Sciatic nerve (tissue), 2 donors: ENCODE measurements around the gene C6orf163. TPM values are rescaled to one million over a fixed set of nuclear protein-coding genes. Genes with fewer than 3 reads are reported as not detected.

Experiments
- ATAC-seq: fragments of 200-7000 bp; cut with Tn5 transposase; one replicate; pipeline ENCODE4 v1.9.1; 2020; ENCODE audit warnings: mild to moderate bottlenecking, moderate library complexity
- DNase-seq: peaks from one replicate; pipeline ENCODE4 v3.0.0-alpha.2; 2020; ENCODE audit warnings: low spot score
- intact Hi-C: fragments of 100-400 bp; cut with DNase I; formaldehyde crosslinking; loops from one replicate; pipeline ENCODE4 v1.14.2; 2022
- total RNA-seq: library from RNA; stranded (reverse); fragmentation: NEBNext Ultra II Directional; extraction: Animal tissue kit (Norgen Biotek cat#: 25700); gene quantifications from one replicate; pipeline ENCODE4 v1.2.1, GENCODE V29; 2021
- donor health status: DM: no; HTN: no; CAD: no.
- donor health status: DM: no; HTN: no; CAD: no.

The C6orf163 gene
- total RNA-seq, 1 donor from 2014 or later = 4.7 TPM

DNA sequence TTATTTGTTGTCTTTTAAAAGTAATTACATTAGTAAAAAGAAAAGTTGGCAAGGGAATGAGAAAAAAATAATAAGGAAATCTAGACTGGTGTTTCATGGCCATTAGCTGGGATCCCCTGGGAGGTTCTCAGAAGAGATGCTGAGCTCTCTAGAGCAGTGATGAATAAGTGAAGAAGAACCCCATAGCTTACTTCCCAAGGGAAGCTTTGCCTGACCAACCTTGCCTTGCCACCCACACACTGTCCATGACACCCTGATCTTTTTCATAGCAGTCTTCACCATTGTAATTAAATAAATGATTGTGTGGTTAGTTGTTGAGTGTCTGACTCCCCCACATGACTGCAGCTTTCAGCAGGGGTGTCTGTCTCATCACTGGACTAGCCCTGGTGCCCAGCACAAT, 5.9 kb downstream of the C6orf163 start:
- intact Hi-C loops = loop anchor here (10.0 kb wide), 1 partner anchor 396 kb away; no protein-coding TSS in a partner anchor
- DNase-seq = no peak
- ATAC-seq = no peak

- intact Hi-C loops = loop anchor here (10.0 kb wide), 1 partner anchor 397 kb away; no protein-coding TSS in a partner anchor
- ATAC-seq (no peak), DNase-seq (no peak)
Measured at GRCh38 chr6:87351583-87351982, 7.0 kb downstream of the C6orf163 start.

- ATAC-seq (no peak), DNase-seq (no peak)
- intact Hi-C loops = loop anchor here (10.0 kb wide), 1 partner anchor 401 kb away; no protein-coding TSS in a partner anchor
Measured at GRCh38 chr6:87356181-87356580, 11.6 kb downstream of the C6orf163 start.

DNA sequence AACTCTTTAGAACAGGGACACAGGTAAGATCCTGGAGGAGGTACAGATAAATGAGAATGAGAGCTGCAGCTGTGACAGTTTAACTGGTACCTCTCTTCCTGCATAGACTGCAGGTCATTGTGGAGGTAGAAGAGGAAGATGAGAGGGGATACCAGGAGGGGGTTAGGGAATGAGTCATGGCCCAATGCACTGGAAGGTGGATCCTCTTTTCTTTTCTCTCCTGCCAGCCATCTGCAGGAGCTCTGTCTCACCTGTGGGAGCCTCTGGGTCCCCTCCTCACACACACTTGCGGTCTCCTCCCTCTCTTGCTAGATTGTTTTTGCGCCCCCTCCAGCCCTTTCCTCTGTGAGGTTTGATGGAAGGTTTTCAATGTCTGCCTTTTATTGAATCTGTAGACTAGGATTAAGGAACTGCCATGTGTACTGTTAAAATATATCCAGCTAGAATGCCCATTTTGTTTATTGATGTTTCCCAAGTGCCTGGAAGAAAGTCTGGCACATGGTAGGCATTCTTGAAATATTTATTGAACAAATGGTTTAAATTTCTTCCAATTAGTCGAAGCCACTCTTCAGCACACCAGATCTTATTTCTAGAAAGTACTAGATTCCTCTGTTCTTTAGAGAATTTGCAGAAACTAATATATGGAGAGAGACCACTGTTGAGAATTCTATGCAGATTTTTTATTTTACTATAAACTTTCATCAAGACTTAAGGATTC, 13.0 kb downstream of the C6orf163 start:
- ATAC-seq (no peak), DNase-seq (no peak)
- intact Hi-C loops = loop anchor here (10.0 kb wide), 1 partner anchor 403 kb away; no protein-coding TSS in a partner anchor

- intact Hi-C loops = no loop called here
- no peak for DNase-seq
- no peak for ATAC-seq
Measured at GRCh38 chr6:87364602-87365252, 20.1 kb downstream of the C6orf163 start.

DNA sequence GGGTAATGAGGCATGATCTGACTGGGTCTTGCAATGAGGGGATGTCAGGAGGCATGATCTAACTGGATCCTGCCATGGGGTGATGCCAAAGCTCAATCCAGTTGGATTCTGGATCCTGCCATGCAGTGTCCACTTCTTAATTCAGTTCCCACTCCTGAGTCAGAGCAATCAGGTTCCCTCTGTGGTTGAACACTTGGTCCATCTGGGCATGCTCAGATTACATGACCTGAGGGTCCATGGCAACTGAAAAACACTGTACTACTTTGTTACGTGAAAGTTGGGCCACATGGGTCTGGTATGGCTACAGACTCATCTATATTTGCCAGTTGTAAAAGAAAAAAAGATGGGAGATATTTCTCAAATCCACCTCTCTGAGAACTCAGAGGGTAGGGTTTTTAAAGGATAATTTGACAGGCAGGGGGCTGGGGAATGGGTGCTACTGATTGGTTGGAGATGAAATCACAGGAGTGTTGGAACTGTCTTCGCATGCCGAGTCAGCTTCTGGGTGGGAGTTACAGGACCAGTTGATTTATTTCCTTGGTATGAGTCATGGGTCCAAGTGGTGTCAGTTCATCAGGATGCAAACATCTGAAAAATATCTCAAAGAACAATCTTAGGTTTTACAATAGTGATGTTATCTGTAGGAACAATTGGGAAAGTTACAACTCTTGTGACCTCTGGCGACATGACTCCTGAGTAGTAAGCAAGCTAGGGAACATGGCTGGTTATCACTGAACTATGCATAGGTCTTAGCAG, 21.6 kb downstream of the C6orf163 start:
- intact Hi-C loops = no loop called here
- DNase-seq (no peak), ATAC-seq (no peak)

DNA sequence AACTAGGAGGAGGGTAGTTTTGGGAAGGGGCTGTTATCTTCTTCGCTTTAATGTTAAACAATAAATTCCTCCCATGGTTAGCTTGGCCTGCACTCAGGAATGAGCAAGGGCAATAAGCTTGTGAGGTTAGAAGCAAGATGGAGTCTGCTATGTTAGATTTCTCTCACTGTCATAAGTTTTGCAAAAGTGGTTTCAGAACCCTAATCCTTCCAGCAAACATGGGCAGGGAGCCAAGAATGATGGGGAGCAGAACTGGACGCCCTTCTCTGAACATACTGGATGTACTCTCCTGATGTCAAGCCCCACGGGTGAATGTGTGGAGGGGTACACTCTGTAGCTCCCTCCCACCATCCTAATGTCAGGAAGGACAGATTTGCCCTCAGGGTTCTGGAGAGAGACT, 22.3 kb downstream of the C6orf163 start:
- ATAC-seq = no peak
- no peak for DNase-seq
- intact Hi-C loops = no loop called here

DNA sequence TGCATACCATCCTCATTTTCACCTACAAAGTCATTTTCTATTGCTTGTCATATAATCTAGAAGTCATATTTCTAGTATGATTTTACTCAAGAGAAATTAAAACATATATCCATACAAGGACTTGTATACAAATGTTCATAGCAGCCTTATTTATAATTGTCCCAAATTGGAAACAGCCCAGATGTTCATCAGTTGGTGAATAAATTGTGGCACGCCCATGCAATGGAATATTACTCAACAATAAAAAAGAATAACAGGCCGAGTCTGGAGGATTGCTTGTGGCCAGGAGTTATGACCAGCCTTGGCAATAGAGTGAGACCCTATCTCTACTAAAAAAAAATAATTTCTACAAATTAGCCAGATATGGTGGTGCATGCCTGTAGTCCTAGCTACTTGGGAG, 28.8 kb downstream of the C6orf163 start:
- intact Hi-C loops = no loop called here
- ATAC-seq = no peak
- no peak for DNase-seq

- intact Hi-C loops = no loop called here
- ATAC-seq (no peak), DNase-seq (no peak)
Measured at GRCh38 chr6:87375315-87375714, 30.7 kb downstream of the C6orf163 start.

DNA sequence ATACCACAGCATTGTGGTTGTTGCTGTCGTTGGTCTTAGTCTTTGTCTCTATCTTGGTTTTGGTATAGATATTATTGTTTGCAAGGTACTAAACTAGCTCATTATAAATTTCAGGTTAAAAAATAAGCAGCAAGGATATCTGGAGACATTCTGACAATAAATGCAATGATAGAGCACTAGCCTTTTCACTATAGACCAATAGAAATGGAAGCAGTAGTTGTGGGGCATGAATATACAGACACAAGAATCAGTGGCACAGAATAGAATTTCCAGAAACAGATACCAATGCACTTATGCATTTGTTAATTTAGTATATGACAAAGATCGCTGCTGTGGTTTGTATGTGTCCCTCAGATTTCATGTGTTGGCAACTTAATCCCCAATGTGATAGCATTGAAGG, 32.0 kb downstream of the C6orf163 start:
- intact Hi-C loops = no loop called here
- DNase-seq (no peak), ATAC-seq (no peak)

DNA sequence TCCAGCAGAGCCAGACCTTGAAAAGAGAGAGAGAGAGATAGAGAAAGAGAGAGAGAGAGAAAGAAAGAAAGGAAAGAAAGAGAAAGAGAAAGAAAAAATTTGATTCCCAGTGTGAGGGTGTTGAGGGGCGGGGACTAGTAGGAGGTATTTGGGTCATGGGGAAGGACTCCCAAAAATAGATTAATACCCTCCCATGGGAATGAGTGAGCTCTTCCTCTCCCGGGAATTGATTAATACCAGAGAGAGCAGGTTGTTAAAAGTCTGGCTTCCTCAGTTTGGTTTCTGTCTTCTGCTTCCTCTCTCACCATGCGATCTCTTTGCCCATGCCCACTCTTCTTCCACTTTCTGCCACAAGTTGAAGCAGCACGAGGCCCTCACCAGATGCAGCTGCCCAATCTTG, 34.3 kb downstream of the C6orf163 start:
- ATAC-seq (no peak), DNase-seq (no peak)
- intact Hi-C loops = no loop called here

- intact Hi-C loops = no loop called here
- ATAC-seq (no peak), DNase-seq (no peak)
Measured at GRCh38 chr6:87382861-87383260, 38.2 kb downstream of the C6orf163 start.

DNA sequence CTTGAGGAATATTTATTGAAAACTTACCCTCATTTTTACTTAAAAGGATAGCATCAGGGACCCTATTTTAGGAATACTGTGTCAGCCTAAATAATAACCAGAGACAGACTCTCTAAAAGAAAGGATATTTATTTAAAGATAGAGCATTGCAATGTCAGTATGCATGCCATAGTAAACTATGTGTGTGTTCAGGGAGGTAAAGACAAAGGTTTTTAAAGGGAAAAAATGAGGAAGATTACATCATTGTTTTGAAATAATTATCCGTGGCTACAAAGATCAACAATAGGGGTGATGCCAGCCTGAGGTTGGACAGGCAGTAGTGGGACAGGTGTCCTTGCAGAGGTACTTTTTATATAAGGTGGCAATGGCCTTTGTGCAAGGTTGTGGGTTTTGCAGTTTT, 39.4 kb downstream of the C6orf163 start:
- intact Hi-C loops = no loop called here
- DNase-seq (no peak), ATAC-seq (no peak)

- no peak for DNase-seq
- intact Hi-C loops = no loop called here
- no peak for ATAC-seq
Measured at GRCh38 chr6:87384449-87384848, 39.8 kb downstream of the C6orf163 start.

DNA sequence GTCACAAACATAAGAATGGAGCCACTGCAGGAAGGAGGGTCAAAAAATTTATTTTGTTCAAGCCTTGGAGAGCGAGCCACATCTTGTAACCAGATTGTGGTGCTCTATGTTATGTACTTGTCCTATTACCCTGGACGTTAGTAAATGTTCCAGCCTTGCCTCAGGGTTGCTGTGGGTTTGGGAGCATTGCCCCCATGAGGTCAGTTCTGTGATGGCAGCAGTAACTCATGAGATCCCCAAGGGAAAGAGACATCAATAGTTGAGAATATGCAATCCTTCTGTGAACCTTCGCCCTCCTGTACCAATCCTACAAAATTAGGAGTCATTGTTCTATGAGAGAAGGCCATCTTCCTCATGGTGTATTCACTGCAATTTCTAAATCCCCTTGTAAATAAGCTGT, 46.7 kb downstream of the C6orf163 start:
- no peak for DNase-seq
- intact Hi-C loops = no loop called here

GRCh38 chr6:87393026-87393622, 48.5 kb downstream of the C6orf163 start:
- intact Hi-C loops = no loop called here
- ATAC-seq = peak; percentile 71
- DNase-seq = no peak

More for the DNA sequence above, 46.7 kb downstream of the C6orf163 start:
- no peak for ATAC-seq

GRCh38 chr6:87395431-87395830, 50.8 kb downstream of the C6orf163 start:
- intact Hi-C loops = no loop called here
- no peak for DNase-seq
- ATAC-seq = no peak

GRCh38 chr6:87396595-87397392, 52.2 kb downstream of the C6orf163 start:
- no peak for ATAC-seq

DNA sequence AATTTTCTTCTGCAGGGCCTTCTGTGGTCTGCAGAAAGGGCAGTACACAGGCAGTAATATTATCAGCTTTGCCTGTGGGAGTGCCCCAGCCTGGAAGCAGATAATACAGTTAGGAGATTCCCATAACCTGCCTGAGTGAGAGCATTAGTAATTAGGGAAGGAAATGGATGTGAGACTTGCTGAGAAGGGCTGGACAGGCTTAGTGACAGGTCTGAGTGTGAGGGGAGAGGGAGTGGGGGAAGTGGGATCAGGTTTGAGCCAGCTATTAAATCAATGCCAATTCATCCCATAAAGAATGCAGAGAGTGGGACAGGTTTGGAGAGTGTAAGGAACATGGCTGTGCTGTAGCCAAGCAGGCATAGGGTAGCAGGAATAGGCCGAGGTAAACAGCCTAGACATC, 53.0 kb downstream of the C6orf163 start:
- intact Hi-C loops = no loop called here
- no peak for ATAC-seq
- DNase-seq = no peak

More at GRCh38 chr6:87396595-87397392, 52.2 kb downstream of the C6orf163 start:
- DNase-seq = no peak
- intact Hi-C loops = no loop called here
